GM23338 (cell line): ENCODE measurements around the gene DDX20. TPM values are rescaled to one million over a fixed set of nuclear protein-coding genes. Genes with fewer than 3 reads are reported as not detected.

Source experiments
- ATAC-seq: fragments of 200-7000 bp; cut with Tn5 transposase; 3 replicates; pipeline ENCODE4 v1.9.1; 2020
- DNase-seq: peaks from one replicate; pipeline ENCODE4 v3.0.0-alpha.2; 2015; ENCODE audit warnings: low spot score
- H2AFZ ChIP-seq: fragments of 200-600 bp; sonication (generic); 2 replicates; pipeline ENCODE4 v1.8.0; 2016; ENCODE audit warnings: antibody characterized with exemption, mild to moderate bottlenecking, moderate library complexity
- H3F3A ChIP-seq: fragments of 200-600 bp; sonication (generic); replicated peaks from 2 replicates; pipeline ENCODE4 v1.8.0; 2017; ENCODE audit warnings: antibody characterized with exemption, mixed run types, low read depth
- H3K27ac ChIP-seq: fragments of 200-600 bp; sonication (generic); 2 replicates; pipeline ENCODE4 v1.6.1; 2016; ENCODE audit warnings: low read depth
- H3K27me3 ChIP-seq: fragments of 200-600 bp; sonication (generic); 2 replicates; pipeline ENCODE4 v1.8.0; 2016; ENCODE audit warnings: mild to moderate bottlenecking, mixed run types, moderate library complexity; ENCODE audit not compliant: insufficient read depth
- H3K36me3 ChIP-seq: fragments of 200-600 bp; sonication (generic); 2 replicates; pipeline ENCODE4 v1.8.0; 2016; ENCODE audit warnings: mild to moderate bottlenecking; ENCODE audit not compliant: insufficient read depth
- H3K4me1 ChIP-seq: fragments of 200-600 bp; sonication (generic); 2 replicates; pipeline ENCODE4 v1.8.0; 2016; ENCODE audit warnings: mild to moderate bottlenecking, moderate library complexity; ENCODE audit not compliant: insufficient read depth
- H3K4me2 ChIP-seq: fragments of 200-600 bp; sonication (generic); 2 replicates; pipeline ENCODE4 v1.7.1; 2017; ENCODE audit warnings: mixed run types
- H3K4me3 ChIP-seq: fragments of 200-600 bp; sonication (generic); 2 replicates; pipeline ENCODE4 v1.6.1; 2016; ENCODE audit warnings: mixed run types
- H3K79me2 ChIP-seq: fragments of 200-600 bp; sonication (generic); replicated peaks from 2 replicates; pipeline ENCODE4 v1.8.0; 2017; ENCODE audit warnings: mild to moderate bottlenecking; ENCODE audit not compliant: insufficient read depth
- H3K9me2 ChIP-seq: fragments of 200-600 bp; sonication (generic); 2 replicates; pipeline ENCODE4 v1.8.0; 2017; ENCODE audit not compliant: insufficient read depth
- H4K20me1 ChIP-seq: fragments of 200-600 bp; sonication (generic); replicated peaks from 2 replicates; pipeline ENCODE4 v1.8.0; 2017; ENCODE audit warnings: mild to moderate bottlenecking; ENCODE audit not compliant: insufficient read depth
- H3K27ac Mint-ChIP-seq: 2 replicates; pipeline ENCODE4 v1.8.0; 2020; ENCODE audit warnings: inconsistent platforms, mild to moderate bottlenecking, moderate library complexity, mixed read lengths
- H3K27me3 Mint-ChIP-seq: 3 replicates; pipeline ENCODE4 v1.8.0; 2022; ENCODE audit warnings: low read depth, mild to moderate bottlenecking, moderate library complexity, mixed read lengths, inconsistent platforms; ENCODE audit not compliant: insufficient read depth, poor library complexity
- H3K36me3 Mint-ChIP-seq: 3 replicates; pipeline ENCODE4 v1.8.0; 2021; ENCODE audit warnings: low read depth, mild to moderate bottlenecking, inconsistent platforms, moderate library complexity, mixed read lengths
- H3K4me1 Mint-ChIP-seq: 3 replicates; pipeline ENCODE4 v1.8.0; 2020; ENCODE audit warnings: mild to moderate bottlenecking, inconsistent platforms, mixed read lengths
- H3K4me3 Mint-ChIP-seq: 3 replicates; pipeline ENCODE4 v1.8.0; 2021; ENCODE audit warnings: moderate library complexity, mild to moderate bottlenecking, inconsistent platforms, mixed read lengths
- H3K9me3 Mint-ChIP-seq: 3 replicates; pipeline ENCODE4 v1.8.0; 2020; ENCODE audit warnings: moderate library complexity, mild to moderate bottlenecking, inconsistent platforms, mixed read lengths
- CTCF ChIP-seq, 2 experiments: fragments of 200-600 bp in 1 of 2; sonication (generic) in 1 of 2; conservative IDR thresholded peaks; 2 replicates each; pipeline versions ENCODE4 v1.5.1 to v1.6.1; 2016 to 2017; ENCODE audit warnings: antibody characterized with exemption in 2 of 2, low read depth in 2 of 2, mild to moderate bottlenecking in 2 of 2, moderate library complexity in 1 of 2
- ETS1 ChIP-seq: IDR thresholded peaks from 2 replicates; pipeline ENCODE4 v1.6.1; 2016; ENCODE audit warnings: antibody characterized with exemption
- EZH2 ChIP-seq: fragments of 200-600 bp; sonication (generic); IDR thresholded peaks from one replicate; pipeline ENCODE4 v1.8.0; 2017; ENCODE audit warnings: antibody characterized with exemption, mild to moderate bottlenecking, low read depth; ENCODE audit not compliant: unreplicated experiment
- POLR2AphosphoS5 ChIP-seq: IDR thresholded peaks from 2 replicates; pipeline ENCODE4 v1.6.1; 2016; ENCODE audit warnings: antibody characterized with exemption, low read depth
- STAT1 ChIP-seq: IDR thresholded peaks from one replicate; pipeline ENCODE4 v1.6.1; 2016; ENCODE audit warnings: antibody characterized with exemption; ENCODE audit not compliant: unreplicated experiment
- ZNF331 ChIP-seq: fragments of 250-450 bp; sonication (Bioruptor Pico); IDR thresholded peaks from 2 replicates; pipeline ENCODE4 v1.5.0; 2020; ENCODE audit warnings: low read depth, mild to moderate bottlenecking, moderate library complexity
- polyA plus RNA-seq: library from polyadenylated mRNA; unstranded; fragments of >200 nt; fragmentation: Nextera tagmentation; extraction: Ambion mirVana; gene quantifications from 2 replicates; pipeline ENCODE4 v1.2.1, GENCODE V29; 2016
- total RNA-seq: library from RNA; depleted of rRNA; stranded (reverse); fragments of >200 nt; shearing (Covaris generic); gene quantifications from 2 replicates; pipeline ENCODE4 v1.2.3, GENCODE V29; 2014
- TF ChIP-seq, protein P1 (sequence below): fragments of 250-450 bp; sonication (Bioruptor Pico); IDR thresholded peaks from 2 replicates; pipeline ENCODE4 v1.5.0; 2020; ENCODE audit warnings: mild to moderate bottlenecking, moderate library complexity

DDX20 gene
- total and polyA plus RNA-seq, 2 experiments from 2014 or later: 11.9 to 54.4 TPM

DNA sequence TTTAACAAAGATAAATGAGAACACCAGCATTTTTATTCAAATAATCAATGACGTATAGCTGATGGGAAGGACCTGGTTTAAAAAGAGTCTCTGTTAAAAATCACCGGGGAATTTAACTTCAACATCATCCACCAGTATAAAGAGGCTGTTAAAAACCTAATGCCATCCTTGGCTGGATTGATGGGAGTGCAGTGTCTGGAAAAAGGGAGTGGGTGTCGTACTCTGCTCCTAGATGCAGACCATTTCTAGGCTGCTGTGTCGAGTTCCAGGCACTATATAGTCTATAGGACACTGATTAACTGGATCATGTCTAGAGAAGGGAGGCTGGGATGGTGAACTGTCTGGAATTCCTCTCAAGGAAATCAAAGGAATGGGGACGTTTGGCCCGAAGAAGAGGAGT is 36.1 kb downstream of the DDX20 start (continued):
- TF ChIP-seq, protein P1, sequence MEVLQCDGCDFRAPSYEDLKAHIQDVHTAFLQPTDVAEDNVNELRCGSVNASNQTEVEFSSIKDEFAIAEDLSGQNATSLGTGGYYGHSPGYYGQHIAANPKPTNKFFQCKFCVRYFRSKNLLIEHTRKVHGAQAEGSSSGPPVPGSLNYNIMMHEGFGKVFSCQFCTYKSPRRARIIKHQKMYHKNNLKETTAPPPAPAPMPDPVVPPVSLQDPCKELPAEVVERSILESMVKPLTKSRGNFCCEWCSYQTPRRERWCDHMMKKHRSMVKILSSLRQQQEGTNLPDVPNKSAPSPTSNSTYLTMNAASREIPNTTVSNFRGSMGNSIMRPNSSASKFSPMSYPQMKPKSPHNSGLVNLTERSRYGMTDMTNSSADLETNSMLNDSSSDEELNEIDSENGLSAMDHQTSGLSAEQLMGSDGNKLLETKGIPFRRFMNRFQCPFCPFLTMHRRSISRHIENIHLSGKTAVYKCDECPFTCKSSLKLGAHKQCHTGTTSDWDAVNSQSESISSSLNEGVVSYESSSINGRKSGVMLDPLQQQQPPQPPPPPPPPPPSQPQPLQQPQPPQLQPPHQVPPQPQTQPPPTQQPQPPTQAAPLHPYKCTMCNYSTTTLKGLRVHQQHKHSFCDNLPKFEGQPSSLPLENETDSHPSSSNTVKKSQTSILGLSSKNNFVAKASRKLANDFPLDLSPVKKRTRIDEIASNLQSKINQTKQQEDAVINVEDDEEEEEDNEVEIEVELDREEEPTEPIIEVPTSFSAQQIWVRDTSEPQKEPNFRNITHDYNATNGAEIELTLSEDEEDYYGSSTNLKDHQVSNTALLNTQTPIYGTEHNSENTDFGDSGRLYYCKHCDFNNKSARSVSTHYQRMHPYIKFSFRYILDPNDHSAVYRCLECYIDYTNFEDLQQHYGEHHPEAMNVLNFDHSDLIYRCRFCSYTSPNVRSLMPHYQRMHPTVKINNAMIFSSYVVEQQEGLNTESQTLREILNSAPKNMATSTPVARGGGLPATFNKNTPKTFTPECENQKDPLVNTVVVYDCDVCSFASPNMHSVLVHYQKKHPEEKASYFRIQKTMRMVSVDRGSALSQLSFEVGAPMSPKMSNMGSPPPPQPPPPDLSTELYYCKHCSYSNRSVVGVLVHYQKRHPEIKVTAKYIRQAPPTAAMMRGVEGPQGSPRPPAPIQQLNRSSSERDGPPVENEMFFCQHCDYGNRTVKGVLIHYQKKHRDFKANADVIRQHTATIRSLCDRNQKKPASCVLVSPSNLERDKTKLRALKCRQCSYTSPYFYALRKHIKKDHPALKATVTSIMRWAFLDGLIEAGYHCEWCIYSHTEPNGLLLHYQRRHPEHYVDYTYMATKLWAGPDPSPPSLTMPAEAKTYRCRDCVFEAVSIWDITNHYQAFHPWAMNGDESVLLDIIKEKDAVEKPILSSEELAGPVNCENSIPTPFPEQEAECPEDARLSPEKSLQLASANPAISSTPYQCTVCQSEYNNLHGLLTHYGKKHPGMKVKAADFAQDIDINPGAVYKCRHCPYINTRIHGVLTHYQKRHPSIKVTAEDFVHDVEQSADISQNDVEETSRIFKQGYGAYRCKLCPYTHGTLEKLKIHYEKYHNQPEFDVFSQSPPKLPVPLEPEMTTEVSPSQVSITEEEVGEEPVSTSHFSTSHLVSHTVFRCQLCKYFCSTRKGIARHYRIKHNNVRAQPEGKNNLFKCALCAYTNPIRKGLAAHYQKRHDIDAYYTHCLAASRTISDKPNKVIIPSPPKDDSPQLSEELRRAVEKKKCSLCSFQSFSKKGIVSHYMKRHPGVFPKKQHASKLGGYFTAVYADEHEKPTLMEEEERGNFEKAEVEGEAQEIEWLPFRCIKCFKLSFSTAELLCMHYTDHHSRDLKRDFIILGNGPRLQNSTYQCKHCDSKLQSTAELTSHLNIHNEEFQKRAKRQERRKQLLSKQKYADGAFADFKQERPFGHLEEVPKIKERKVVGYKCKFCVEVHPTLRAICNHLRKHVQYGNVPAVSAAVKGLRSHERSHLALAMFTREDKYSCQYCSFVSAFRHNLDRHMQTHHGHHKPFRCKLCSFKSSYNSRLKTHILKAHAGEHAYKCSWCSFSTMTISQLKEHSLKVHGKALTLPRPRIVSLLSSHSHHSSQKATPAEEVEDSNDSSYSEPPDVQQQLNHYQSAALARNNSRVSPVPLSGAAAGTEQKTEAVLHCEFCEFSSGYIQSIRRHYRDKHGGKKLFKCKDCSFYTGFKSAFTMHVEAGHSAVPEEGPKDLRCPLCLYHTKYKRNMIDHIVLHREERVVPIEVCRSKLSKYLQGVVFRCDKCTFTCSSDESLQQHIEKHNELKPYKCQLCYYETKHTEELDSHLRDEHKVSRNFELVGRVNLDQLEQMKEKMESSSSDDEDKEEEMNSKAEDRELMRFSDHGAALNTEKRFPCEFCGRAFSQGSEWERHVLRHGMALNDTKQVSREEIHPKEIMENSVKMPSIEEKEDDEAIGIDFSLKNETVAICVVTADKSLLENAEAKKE (CRISPR knock-in tag): no peak
- TF ChIP-seq ETS1 (no peak), POLR2AphosphoS5 (no peak), ZNF331 (CRISPR knock-in tag) (no peak)

GRCh38 chr1:111792249-111792648 is 36.5 kb downstream of the DDX20 start:
- H3F3A ChIP-seq: no peaks in the 10 kb centered on the region
- H3K27me3 ChIP-seq: no peaks in the 10 kb centered on the region
- Mint-ChIP-seq H3K27ac (no peak overlapping the region), H3K27me3 (peaks cover 4% of the 10 kb centered on the region), H3K9me3 (no peaks in the 10 kb centered on the region), H3K4me1 (peaks cover 10% of the 10 kb centered on the region; the same call in 2 of the 3 replicates), H3K4me3 (no peak overlapping the region), H3K36me3 (no peaks in the 10 kb centered on the region)
- H4K20me1 ChIP-seq: no peaks in the 10 kb centered on the region
- no peak overlapping the region for H3K4me2 ChIP-seq
- peak; percentile 72 for ATAC-seq
- DNase-seq: peak; percentile 23
- no peaks in the 10 kb centered on the region for H3K4me1 ChIP-seq
- no peaks in the 10 kb centered on the region for H3K79me2 ChIP-seq
- peaks cover 4% of the 10 kb centered on the region for H3K9me2 ChIP-seq
- peak overlapping the region; percentile 38 for H2AFZ ChIP-seq
- H3K36me3 ChIP-seq: no peaks in the 10 kb centered on the region
- no peak overlapping the region for H3K27ac ChIP-seq
- no peak overlapping the region for H3K4me3 ChIP-seq
- TF ChIP-seq EZH2 (no peak), STAT1 (no peak), CTCF (conservative IDR thresholded peaks at IDR 0.05; ENCODE audit: low read depth in 2 of 2) (no peak)
- TF ChIP-seq, protein P1 (CRISPR knock-in tag): no peak
